HCT116 (cell line): ENCODE data around the gene PSME1. TPM values are rescaled to one million over a fixed set of nuclear protein-coding genes. Genes with fewer than 3 reads are reported as not detected.

Experiments
- ATAC-seq: fragments of 200-7000 bp; cut with Tn5 transposase; 2 replicates; pipeline ENCODE4 v1.9.1; 2020; ENCODE audit warnings: mild to moderate bottlenecking, moderate library complexity
- BruUV-seq: library from RNA; stranded (reverse); fragments of 400-500 nt; replicated peaks from 2 replicates; lab custom pipeline; 2021; lab: Mats Ljungman, UMichigan
- CTCF ChIA-PET: fragments of 300-600 bp; sonication (Branson Sonifier 250); formaldehyde crosslinking; loops from one replicate; lab custom pipeline; 2021; ENCODE audit warnings: antibody characterized with exemption; lab: Charles Lee
- POLR2A ChIA-PET: fragments of 300-600, 350-600 bp; sonication (Branson Sonifier 250); formaldehyde crosslinking; loops from one replicate; lab custom pipeline; 2021; ENCODE audit warnings: antibody characterized with exemption; lab: Charles Lee
- RAD21 ChIA-PET, 2 experiments: fragments of 300-600 bp; sonication (Branson Sonifier 250); formaldehyde crosslinking; loops; one replicate each; lab custom pipeline; 2023; ENCODE audit warnings: low total read pairs in 2 of 2; ENCODE audit not compliant: uncharacterized antibody in 2 of 2, unreplicated experiment in 2 of 2, low non-redundant PET in 1 of 2; lab: Charles Lee
- DNase-seq: peaks from one replicate; pipeline ENCODE4 v3.0.0-alpha.2; 2010; ENCODE audit warnings: low read depth, low spot score
- H2AFZ ChIP-seq: fragments of 200-600 bp; shearing (Covaris generic), sonication (generic); 2 replicates; pipeline ENCODE4 v1.6.1; 2017; ENCODE audit warnings: low read depth, mixed run types, mixed read lengths, antibody characterized with exemption, low read length; ENCODE audit not compliant: poor library complexity, severe bottlenecking
- H3K27ac ChIP-seq: 2 replicates; pipeline ENCODE4 v1.5.1; 2012; ENCODE audit warnings: low read depth, low read length
- H3K27me3 ChIP-seq: fragments of 200-600 bp; sonication (generic); 2 replicates; pipeline ENCODE4 v1.6.1; 2016; ENCODE audit warnings: mixed run types, low read length, mixed read lengths; ENCODE audit not compliant: insufficient read depth
- H3K36me3 ChIP-seq, 2 experiments: fragments of 200-500 bp in 1 of 2; fragments of 200-600 bp in 1 of 2; sonication (Bioruptor generic) in 1 of 2; sonication (generic) in 1 of 2; 2 replicates each; pipeline versions ENCODE4 v1.5.1 to v1.6.1; 2014 to 2016; ENCODE audit warnings: low read length in 2 of 2, inconsistent platforms in 1 of 2, mixed read lengths in 1 of 2, mixed run types in 1 of 2; ENCODE audit not compliant: insufficient read depth in 2 of 2, control insufficient read depth in 1 of 2
- H3K4me1 ChIP-seq, 2 experiments: fragments of 200-600 bp in 1 of 2; sonication (generic) in 1 of 2; 2 replicates each; pipeline versions ENCODE4 v1.5.1 to v1.6.1; 2012 to 2017; ENCODE audit warnings: low read length in 2 of 2, inconsistent platforms in 1 of 2, mild to moderate bottlenecking in 1 of 2, mixed read lengths in 1 of 2, mixed run types in 1 of 2, moderate library complexity in 1 of 2; ENCODE audit not compliant: insufficient read depth in 2 of 2, control insufficient read depth in 1 of 2
- H3K4me2 ChIP-seq: fragments of 200-600 bp; sonication (generic); 2 replicates; pipeline ENCODE4 v1.6.1; 2017; ENCODE audit warnings: mixed run types, low read length, mixed read lengths
- H3K4me3 ChIP-seq, 2 experiments: fragments of 200-600 bp in 1 of 2; sonication (generic) in 1 of 2; replicated peaks in 1 of 2; 2 replicates each; pipeline ENCODE4 v1.5.1; 2011 to 2016; ENCODE audit warnings: low read length in 2 of 2, control low read depth in 1 of 2, low read depth in 1 of 2, mild to moderate bottlenecking in 1 of 2, mixed read lengths in 1 of 2, mixed run types in 1 of 2
- H3K79me2 ChIP-seq: fragments of 200-600 bp; sonication (generic); 2 replicates; pipeline ENCODE4 v1.6.1; 2017; ENCODE audit warnings: mild to moderate bottlenecking, mixed run types, low read length, moderate library complexity, mixed read lengths; ENCODE audit not compliant: insufficient read depth
- H3K9ac ChIP-seq: fragments of 200-600 bp; sonication (generic); 2 replicates; pipeline ENCODE4 v1.6.1; 2016; ENCODE audit warnings: low read length, mixed read lengths
- H3K9me2 ChIP-seq: fragments of 200-600 bp; sonication (generic), shearing (Covaris generic); 2 replicates; pipeline ENCODE4 v1.6.1; 2017; ENCODE audit warnings: mixed run types, mild to moderate bottlenecking, moderate library complexity; ENCODE audit not compliant: insufficient read depth
- H3K9me3 ChIP-seq, 2 experiments: fragments of 200-500 bp in 1 of 2; fragments of 200-600 bp in 1 of 2; sonication (Bioruptor generic) in 1 of 2; sonication (generic) in 1 of 2; 2 replicates each; pipeline ENCODE4 v1.6.1; 2014 to 2017; ENCODE audit warnings: low read length in 2 of 2, mixed read lengths in 2 of 2, inconsistent platforms in 1 of 2, low read depth in 1 of 2, mild to moderate bottlenecking in 1 of 2, mixed run types in 1 of 2, moderate library complexity in 1 of 2; ENCODE audit not compliant: control insufficient read depth in 1 of 2, insufficient read depth in 1 of 2
- H4K20me1 ChIP-seq: fragments of 200-600 bp; sonication (generic), shearing (Covaris generic); 2 replicates; pipeline ENCODE4 v1.6.1; 2017; ENCODE audit warnings: mixed run types, mild to moderate bottlenecking, moderate library complexity; ENCODE audit not compliant: insufficient read depth
- CBX3 ChIP-seq: IDR thresholded peaks from 2 replicates; pipeline ENCODE4 v1.6.1; 2012; ENCODE audit warnings: low read depth
- CEBPB ChIP-seq: IDR thresholded peaks from 2 replicates; pipeline ENCODE4 v1.6.1; 2012; ENCODE audit warnings: low read depth
- CTCF ChIP-seq, 3 experiments: fragments of 200-600 bp in 1 of 3; sonication (generic) in 1 of 3; IDR thresholded peaks in 2 of 3; conservative IDR thresholded peaks in 1 of 3; 2 replicates each; pipeline ENCODE4 v1.5.1; 2012 to 2017; ENCODE audit warnings: low read depth in 2 of 3, low read length in 2 of 3, antibody characterized with exemption in 1 of 3, borderline replicate concordance in 1 of 3, control low read depth in 1 of 3, mild to moderate bottlenecking in 1 of 3, mixed read lengths in 1 of 3, mixed run types in 1 of 3, moderate library complexity in 1 of 3; ENCODE audit not compliant: insufficient read depth in 1 of 3
- EGR1 ChIP-seq: IDR thresholded peaks from 2 replicates; pipeline ENCODE4 v1.6.1; 2012; ENCODE audit warnings: low read depth
- ELF1 ChIP-seq: IDR thresholded peaks from 2 replicates; pipeline ENCODE4 v1.6.1; 2012; ENCODE audit warnings: low read depth, borderline replicate concordance
- JUND ChIP-seq: IDR thresholded peaks from 2 replicates; pipeline ENCODE4 v1.6.1; 2012
- MAX ChIP-seq: IDR thresholded peaks from 2 replicates; pipeline ENCODE4 v1.6.1; 2012
- POLR2A ChIP-seq: IDR thresholded peaks from 2 replicates; pipeline ENCODE4 v1.7.0; 2011; ENCODE audit warnings: borderline replicate concordance; ENCODE audit not compliant: insufficient read depth, insufficient read length; ENCODE audit errors: extremely low read depth
- POLR2AphosphoS5 ChIP-seq: IDR thresholded peaks from 2 replicates; pipeline ENCODE4 v1.6.1; 2011; ENCODE audit warnings: mild to moderate bottlenecking, low read depth, low read length, moderate library complexity
- RAD21 ChIP-seq: IDR thresholded peaks from 2 replicates; pipeline ENCODE4 v1.6.1; 2012; ENCODE audit warnings: low read depth, mild to moderate bottlenecking
- SIN3A ChIP-seq: IDR thresholded peaks from 2 replicates; pipeline ENCODE4 v1.6.1; 2012; ENCODE audit warnings: low read depth
- SP1 ChIP-seq: IDR thresholded peaks from 2 replicates; pipeline ENCODE4 v1.6.1; 2012; ENCODE audit warnings: low read depth
- SRF ChIP-seq: IDR thresholded peaks from 2 replicates; pipeline ENCODE4 v1.6.1; 2012; ENCODE audit warnings: low read depth
- TCF7L2 ChIP-seq: IDR thresholded peaks from 2 replicates; pipeline ENCODE4 v1.7.0; 2011; ENCODE audit warnings: borderline replicate concordance, inconsistent platforms; ENCODE audit not compliant: insufficient read depth, insufficient read length; ENCODE audit errors: extremely low read depth
- YY1 ChIP-seq: IDR thresholded peaks from 2 replicates; pipeline ENCODE4 v1.6.1; 2011; ENCODE audit warnings: low read length, low read depth, moderate library complexity, mild to moderate bottlenecking; ENCODE audit not compliant: insufficient replicate concordance; ENCODE audit errors: extremely low read depth
- ZFX ChIP-seq: fragments of 450-650 bp; IDR thresholded peaks from 2 replicates; pipeline ENCODE4 v1.6.1; 2017
- ZNF274 ChIP-seq: fragments of 200-500 bp; sonication (Bioruptor generic); IDR thresholded peaks from 2 replicates; pipeline ENCODE4 v1.6.1; 2014; ENCODE audit warnings: mild to moderate bottlenecking, low read depth, low read length, inconsistent platforms
- intact Hi-C: fragments of 100-400 bp; cut with micrococcal nuclease; formaldehyde crosslinking; loops from 2 replicates; pipeline ENCODE4 v1.10.0; 2022
- total RNA-seq: library from RNA; stranded (reverse); gene quantifications from one replicate; pipeline ENCODE4 v1.2.1, GENCODE V29; 2021; ENCODE audit not compliant: unreplicated experiment

Gene PSME1
- total RNA-seq, 1 experiment from 2014 or later, result 174 TPM

- Histone ChIP-seq H3K9me2 (no peaks in the 10 kb centered on the region), H3K79me2 (no peaks in the 10 kb centered on the region), H3K4me1 (no peaks in the 10 kb centered on the region), H3K4me2 (no peak overlapping the region), H3K27me3 (no peaks in the 10 kb centered on the region), H4K20me1 (no peaks in the 10 kb centered on the region), H3K9ac (no peak overlapping the region), H3K27ac (no peak overlapping the region), H3K9me3 (no peaks in the 10 kb centered on the region), H3K36me3 (peaks cover 15 to 19% of the 10 kb centered on the region in 2 experiments), H3K4me3 (no peak overlapping the region), H2AFZ (no peak overlapping the region)
- CTCF ChIA-PET, result interaction anchor here (1.0 kb wide), 1 partner anchor 9 kb away, joined by 3 read pairs; the partner anchor contains the start of genes DCAF11 and NRL
- TF ChIP-seq ZNF274 (no peak), RAD21 (no peak), POLR2A (no peak), MAX (no peak), SRF (no peak), CEBPB (no peak), ZFX (no peak), TCF7L2 (no peak), CBX3 (no peak), CTCF (IDR thresholded peaks at IDR 0.05 in 2 of 3, conservative IDR thresholded peaks at IDR 0.05 in 1 of 3; ENCODE audit: borderline replicate concordance in 1 of 3, insufficient read depth in 1 of 3, low read depth in 2 of 3, low read length in 2 of 3) (no peak), ELF1 (no peak), POLR2AphosphoS5 (no peak), YY1 (no peak), SIN3A (no peak), JUND (no peak), EGR1 (no peak), SP1 (no peak)
- intact Hi-C loops, result no loop called here
- DNase-seq (no peak), ATAC-seq (no peak)
- TSS peak; percentile 52 for BruUV-seq
- RAD21 ChIA-PET, result no interaction called here
- POLR2A ChIA-PET, result interaction anchor here (1.4 kb wide), 1 partner anchor 9 kb away, joined by 6 read pairs; the partner anchor contains the start of genes DCAF11 and NRL
Measured at GRCh38 chr14:24123424-24124417, 12.3 kb upstream of the PSME1 start.
